GM23338 (cell line): ENCODE results near the gene TFPI. TPM values are rescaled to one million over a fixed set of nuclear protein-coding genes. Genes with fewer than 3 reads are reported as not detected.

ENCODE experiments used
- ATAC-seq: fragments of 200-7000 bp; cut with Tn5 transposase; 3 replicates; pipeline ENCODE4 v1.9.1; 2020
- DNase-seq: peaks from one replicate; pipeline ENCODE4 v3.0.0-alpha.2; 2015; ENCODE audit warnings: low spot score
- H2AFZ ChIP-seq: fragments of 200-600 bp; sonication (generic); 2 replicates; pipeline ENCODE4 v1.8.0; 2016; ENCODE audit warnings: antibody characterized with exemption, mild to moderate bottlenecking, moderate library complexity
- H3F3A ChIP-seq: fragments of 200-600 bp; sonication (generic); replicated peaks from 2 replicates; pipeline ENCODE4 v1.8.0; 2017; ENCODE audit warnings: antibody characterized with exemption, mixed run types, low read depth
- H3K27ac ChIP-seq: fragments of 200-600 bp; sonication (generic); 2 replicates; pipeline ENCODE4 v1.6.1; 2016; ENCODE audit warnings: low read depth
- H3K27me3 ChIP-seq: fragments of 200-600 bp; sonication (generic); 2 replicates; pipeline ENCODE4 v1.8.0; 2016; ENCODE audit warnings: mild to moderate bottlenecking, mixed run types, moderate library complexity; ENCODE audit not compliant: insufficient read depth
- H3K36me3 ChIP-seq: fragments of 200-600 bp; sonication (generic); 2 replicates; pipeline ENCODE4 v1.8.0; 2016; ENCODE audit warnings: mild to moderate bottlenecking; ENCODE audit not compliant: insufficient read depth
- H3K4me1 ChIP-seq: fragments of 200-600 bp; sonication (generic); 2 replicates; pipeline ENCODE4 v1.8.0; 2016; ENCODE audit warnings: mild to moderate bottlenecking, moderate library complexity; ENCODE audit not compliant: insufficient read depth
- H3K4me2 ChIP-seq: fragments of 200-600 bp; sonication (generic); 2 replicates; pipeline ENCODE4 v1.7.1; 2017; ENCODE audit warnings: mixed run types
- H3K4me3 ChIP-seq: fragments of 200-600 bp; sonication (generic); 2 replicates; pipeline ENCODE4 v1.6.1; 2016; ENCODE audit warnings: mixed run types
- H3K79me2 ChIP-seq: fragments of 200-600 bp; sonication (generic); replicated peaks from 2 replicates; pipeline ENCODE4 v1.8.0; 2017; ENCODE audit warnings: mild to moderate bottlenecking; ENCODE audit not compliant: insufficient read depth
- H3K9me2 ChIP-seq: fragments of 200-600 bp; sonication (generic); 2 replicates; pipeline ENCODE4 v1.8.0; 2017; ENCODE audit not compliant: insufficient read depth
- H4K20me1 ChIP-seq: fragments of 200-600 bp; sonication (generic); replicated peaks from 2 replicates; pipeline ENCODE4 v1.8.0; 2017; ENCODE audit warnings: mild to moderate bottlenecking; ENCODE audit not compliant: insufficient read depth
- H3K27ac Mint-ChIP-seq: 2 replicates; pipeline ENCODE4 v1.8.0; 2020; ENCODE audit warnings: inconsistent platforms, mild to moderate bottlenecking, moderate library complexity, mixed read lengths
- H3K27me3 Mint-ChIP-seq: 3 replicates; pipeline ENCODE4 v1.8.0; 2022; ENCODE audit warnings: low read depth, mild to moderate bottlenecking, moderate library complexity, mixed read lengths, inconsistent platforms; ENCODE audit not compliant: insufficient read depth, poor library complexity
- H3K36me3 Mint-ChIP-seq: 3 replicates; pipeline ENCODE4 v1.8.0; 2021; ENCODE audit warnings: low read depth, mild to moderate bottlenecking, inconsistent platforms, moderate library complexity, mixed read lengths
- H3K4me1 Mint-ChIP-seq: 3 replicates; pipeline ENCODE4 v1.8.0; 2020; ENCODE audit warnings: mild to moderate bottlenecking, inconsistent platforms, mixed read lengths
- H3K4me3 Mint-ChIP-seq: 3 replicates; pipeline ENCODE4 v1.8.0; 2021; ENCODE audit warnings: moderate library complexity, mild to moderate bottlenecking, inconsistent platforms, mixed read lengths
- H3K9me3 Mint-ChIP-seq: 3 replicates; pipeline ENCODE4 v1.8.0; 2020; ENCODE audit warnings: moderate library complexity, mild to moderate bottlenecking, inconsistent platforms, mixed read lengths
- CREB1 ChIP-seq: fragments of 250-450 bp; sonication (Bioruptor Pico); IDR thresholded peaks from 2 replicates; pipeline ENCODE4 v1.5.0; 2020; ENCODE audit warnings: low read depth, mild to moderate bottlenecking, moderate library complexity
- CTCF ChIP-seq, 2 experiments: fragments of 200-600 bp in 1 of 2; sonication (generic) in 1 of 2; conservative IDR thresholded peaks; 2 replicates each; pipeline versions ENCODE4 v1.5.1 to v1.6.1; 2016 to 2017; ENCODE audit warnings: antibody characterized with exemption in 2 of 2, low read depth in 2 of 2, mild to moderate bottlenecking in 2 of 2, moderate library complexity in 1 of 2
- ETS1 ChIP-seq: IDR thresholded peaks from 2 replicates; pipeline ENCODE4 v1.6.1; 2016; ENCODE audit warnings: antibody characterized with exemption
- EZH2 ChIP-seq: fragments of 200-600 bp; sonication (generic); IDR thresholded peaks from one replicate; pipeline ENCODE4 v1.8.0; 2017; ENCODE audit warnings: antibody characterized with exemption, mild to moderate bottlenecking, low read depth; ENCODE audit not compliant: unreplicated experiment
- EZH2phosphoT487 ChIP-seq: fragments of 200-600 bp; sonication (generic); IDR thresholded peaks from one replicate; pipeline ENCODE4 v1.8.1; 2018; ENCODE audit warnings: antibody characterized with exemption; ENCODE audit not compliant: unreplicated experiment
- JUNB ChIP-seq: IDR thresholded peaks from one replicate; pipeline ENCODE4 v1.6.1; 2016; ENCODE audit warnings: antibody characterized with exemption; ENCODE audit not compliant: unreplicated experiment
- NANOG ChIP-seq: IDR thresholded peaks from 2 replicates; pipeline ENCODE4 v1.6.1; 2016; ENCODE audit warnings: antibody characterized with exemption, borderline replicate concordance
- REST ChIP-seq: IDR thresholded peaks from one replicate; pipeline ENCODE4 v1.6.1; 2018; ENCODE audit warnings: antibody characterized with exemption; ENCODE audit not compliant: unreplicated experiment
- STAT1 ChIP-seq: IDR thresholded peaks from one replicate; pipeline ENCODE4 v1.6.1; 2016; ENCODE audit warnings: antibody characterized with exemption; ENCODE audit not compliant: unreplicated experiment
- ZNF114 ChIP-seq: fragments of 250-450 bp; sonication (Bioruptor Pico); IDR thresholded peaks from 2 replicates; pipeline ENCODE4 v1.5.0; 2020; ENCODE audit warnings: mild to moderate bottlenecking, moderate library complexity
- ZNF331 ChIP-seq: fragments of 250-450 bp; sonication (Bioruptor Pico); IDR thresholded peaks from 2 replicates; pipeline ENCODE4 v1.5.0; 2020; ENCODE audit warnings: low read depth, mild to moderate bottlenecking, moderate library complexity
- polyA plus RNA-seq: library from polyadenylated mRNA; unstranded; fragments of >200 nt; fragmentation: Nextera tagmentation; extraction: Ambion mirVana; gene quantifications from 2 replicates; pipeline ENCODE4 v1.2.1, GENCODE V29; 2016
- total RNA-seq: library from RNA; depleted of rRNA; stranded (reverse); fragments of >200 nt; shearing (Covaris generic); gene quantifications from 2 replicates; pipeline ENCODE4 v1.2.3, GENCODE V29; 2014

Gene TFPI
- total and polyA plus RNA-seq, 2 experiments from 2014 or later, result 1.8 to 1.9 TPM

GRCh38 chr2:187482796-187483195, 71.4 kb downstream of the TFPI start (continued):
- TF ChIP-seq ETS1 (no peak), CREB1 (CRISPR knock-in tag) (no peak), STAT1 (no peak), NANOG (no peak), REST (no peak), EZH2phosphoT487 (no peak), EZH2 (no peak), ZNF331 (no peak), JUNB (no peak)

- no peaks in the 10 kb centered on the region for H3K27me3 ChIP-seq
- no peaks in the 10 kb centered on the region for H3K79me2 ChIP-seq
- H3K36me3 Mint-ChIP-seq, result no peaks in the 10 kb centered on the region
- H3K4me3 Mint-ChIP-seq, result no peak overlapping the region
- no peaks in the 10 kb centered on the region for H3K9me3 Mint-ChIP-seq
- no peaks in the 10 kb centered on the region for H3K36me3 ChIP-seq
- H3K4me1 ChIP-seq, result no peaks in the 10 kb centered on the region
- no peak overlapping the region for H3K4me2 ChIP-seq
- ATAC-seq, result no peak
- H2AFZ ChIP-seq, result no peak overlapping the region
- no peaks in the 10 kb centered on the region for H4K20me1 ChIP-seq
- H3K27me3 Mint-ChIP-seq, result no peaks in the 10 kb centered on the region
- H3K4me3 ChIP-seq, result no peak overlapping the region
- no peak for DNase-seq
- H3K4me1 Mint-ChIP-seq, result no peaks in the 10 kb centered on the region
- no peak overlapping the region for H3K27ac ChIP-seq
- no peaks in the 10 kb centered on the region for H3F3A ChIP-seq
- no peaks in the 10 kb centered on the region for H3K9me2 ChIP-seq
- no peak overlapping the region for H3K27ac Mint-ChIP-seq
- TF ChIP-seq EZH2 (no peak), ZNF331 (no peak), NANOG (no peak), CREB1 (CRISPR knock-in tag) (no peak), REST (no peak), CTCF (conservative IDR thresholded peaks at IDR 0.05; ENCODE audit: low read depth in 2 of 2) (no peak), ZNF114 (no peak), ETS1 (no peak), EZH2phosphoT487 (no peak)
These were observed 72.7 kb downstream of the TFPI start for GRCh38 chr2:187481543-187481942.
